SKM-1 (cell line): ENCODE data around the gene SESN3.
A peak's percentile ranks its signal among the peaks of the same experiment; 100 is the strongest.
"Not testable (repeated sequence)": the region's sequence is repeated elsewhere in the genome, so short reads cannot be mapped to it uniquely, and the experiment has no call there.

Experiments used
- DNase-seq: peaks from one replicate; lab custom pipeline; 2025; ENCODE audit not compliant: unreplicated experiment; lab: John Stamatoyannopoulos, UW

Gene SESN3

GRCh38 chr11:95222817-95223216 lies 8.2 kb downstream of the SESN3 start:
- DNase-seq, result no peak

- no peak for DNase-seq
These were observed 11.4 kb downstream of the SESN3 start for GRCh38 chr11:95219599-95219998.

GRCh38 chr11:95218149-95218548 lies 12.9 kb downstream of the SESN3 start:
- no peak for DNase-seq

GRCh38 chr11:95212609-95213008 lies 18.4 kb downstream of the SESN3 start:
- DNase-seq, result no peak

GRCh38 chr11:95209535-95209934 lies 21.5 kb downstream of the SESN3 start:
- not testable (repeated sequence) for DNase-seq

- no peak for DNase-seq
These were observed 30.1 kb downstream of the SESN3 start for GRCh38 chr11:95200781-95201457.

GRCh38 chr11:95195831-95196230 lies 35.2 kb downstream of the SESN3 start:
- no peak for DNase-seq

GRCh38 chr11:95193541-95193940 lies 37.5 kb downstream of the SESN3 start:
- DNase-seq, result no peak

GRCh38 chr11:95192717-95193116 lies 38.3 kb downstream of the SESN3 start:
- no peak for DNase-seq

GRCh38 chr11:95187723-95188122 lies 43.3 kb downstream of the SESN3 start:
- no peak for DNase-seq

GRCh38 chr11:95182397-95182796 lies 48.6 kb downstream of the SESN3 start:
- DNase-seq, result no peak

- no peak for DNase-seq
These were observed 55.1 kb downstream of the SESN3 start for GRCh38 chr11:95175818-95176380.

- no peak for DNase-seq
These were observed 60.7 kb downstream of the SESN3 start for GRCh38 chr11:95170294-95170693.

- no peak for DNase-seq
These were observed 64.2 kb downstream of the SESN3 start for GRCh38 chr11:95166781-95167180.

GRCh38 chr11:95165638-95166037 lies 65.4 kb downstream of the SESN3 start:
- DNase-seq, result no peak

GRCh38 chr11:95163106-95163505 lies 67.9 kb downstream of the SESN3 start:
- no peak for DNase-seq

GRCh38 chr11:95161248-95161647 lies 69.8 kb downstream of the SESN3 start:
- DNase-seq, result no peak

- no peak for DNase-seq
These were observed 73.2 kb downstream of the SESN3 start for GRCh38 chr11:95157824-95158223.

GRCh38 chr11:95156916-95157541 lies 74.0 kb downstream of the SESN3 start:
- DNase-seq, result no peak

- DNase-seq, result no peak
These were observed 74.8 kb downstream of the SESN3 start for GRCh38 chr11:95156133-95156721.

GRCh38 chr11:95155385-95155784 lies 75.6 kb downstream of the SESN3 start:
- no peak for DNase-seq

GRCh38 chr11:95154514-95154913 lies 76.5 kb downstream of the SESN3 start:
- DNase-seq, result peak; percentile 54
